ENCODE results near the gene CRTC1.

DNA sequence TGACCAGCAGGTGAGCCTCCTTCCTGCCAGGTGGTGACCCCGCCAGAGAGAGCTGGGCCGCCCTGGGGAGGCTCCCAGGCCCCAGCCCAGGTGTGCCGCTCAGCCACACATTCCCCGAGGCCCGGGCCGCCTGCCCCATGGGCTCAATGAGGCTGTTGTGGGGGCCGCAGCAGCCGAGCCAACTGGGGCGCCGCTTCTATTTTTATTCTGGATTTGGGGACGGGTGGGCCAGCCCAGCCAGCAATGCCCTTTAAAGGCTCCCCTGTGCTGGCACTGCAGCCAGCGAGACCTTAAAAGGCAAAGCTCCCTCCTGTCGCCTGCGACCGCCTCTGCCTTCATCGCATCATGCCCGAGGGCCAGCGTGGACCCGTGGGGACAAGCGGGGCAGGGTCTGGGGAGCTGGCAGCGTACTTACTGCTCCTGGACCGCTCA lies 17.7 kb upstream of the CRTC1 start:
- TF ChIP-seq, protein P1, sequence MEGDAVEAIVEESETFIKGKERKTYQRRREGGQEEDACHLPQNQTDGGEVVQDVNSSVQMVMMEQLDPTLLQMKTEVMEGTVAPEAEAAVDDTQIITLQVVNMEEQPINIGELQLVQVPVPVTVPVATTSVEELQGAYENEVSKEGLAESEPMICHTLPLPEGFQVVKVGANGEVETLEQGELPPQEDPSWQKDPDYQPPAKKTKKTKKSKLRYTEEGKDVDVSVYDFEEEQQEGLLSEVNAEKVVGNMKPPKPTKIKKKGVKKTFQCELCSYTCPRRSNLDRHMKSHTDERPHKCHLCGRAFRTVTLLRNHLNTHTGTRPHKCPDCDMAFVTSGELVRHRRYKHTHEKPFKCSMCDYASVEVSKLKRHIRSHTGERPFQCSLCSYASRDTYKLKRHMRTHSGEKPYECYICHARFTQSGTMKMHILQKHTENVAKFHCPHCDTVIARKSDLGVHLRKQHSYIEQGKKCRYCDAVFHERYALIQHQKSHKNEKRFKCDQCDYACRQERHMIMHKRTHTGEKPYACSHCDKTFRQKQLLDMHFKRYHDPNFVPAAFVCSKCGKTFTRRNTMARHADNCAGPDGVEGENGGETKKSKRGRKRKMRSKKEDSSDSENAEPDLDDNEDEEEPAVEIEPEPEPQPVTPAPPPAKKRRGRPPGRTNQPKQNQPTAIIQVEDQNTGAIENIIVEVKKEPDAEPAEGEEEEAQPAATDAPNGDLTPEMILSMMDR (IDR thresholded peaks at IDR 0.05) = no peak
- no peak for TF ChIP-seq ZFX (IDR thresholded peaks at IDR 0.05; ENCODE audit: borderline replicate concordance)
